ENCODE results near the gene B3GNT7.
"Not testable (repeated sequence)": the region's sequence is repeated elsewhere in the genome, so short reads cannot be mapped to it uniquely, and the experiment has no call there.

B3GNT7 gene

GRCh38 chr2:231395188-231396057 is at the start of gene B3GNT7:
Gene B3GNT7 (plus strand): TSS chr2:231395710. CDS start chr2:231395804, 94 bp downstream.
- DNase-seq, result no peak

GRCh38 chr2:231347081-231347480 is 48.4 kb upstream of the B3GNT7 start:
- no peak for DNase-seq

- DNase-seq, result no peak
Observed at GRCh38 chr2:231347638-231348037, 47.9 kb upstream of the B3GNT7 start.

DNA sequence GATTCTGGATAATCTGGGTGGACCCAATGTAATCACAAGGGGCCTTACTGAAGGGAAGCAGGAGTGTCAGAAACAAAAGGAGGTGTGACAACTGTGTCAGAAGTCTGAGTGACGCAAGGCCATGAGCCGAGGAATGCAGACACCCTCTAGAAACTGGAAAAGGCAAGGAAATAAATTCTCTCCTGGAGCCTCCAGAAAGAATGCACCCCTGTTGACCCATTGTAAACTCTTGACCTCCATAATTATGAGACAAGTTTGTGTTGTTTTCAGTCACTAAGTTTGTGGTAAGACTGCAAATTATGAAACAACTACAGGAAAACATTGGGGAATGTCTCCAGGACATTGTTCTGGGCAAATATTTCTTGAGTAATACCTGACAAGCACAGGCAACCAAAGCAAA is 47.3 kb upstream of the B3GNT7 start:
- DNase-seq, result no peak

DNA sequence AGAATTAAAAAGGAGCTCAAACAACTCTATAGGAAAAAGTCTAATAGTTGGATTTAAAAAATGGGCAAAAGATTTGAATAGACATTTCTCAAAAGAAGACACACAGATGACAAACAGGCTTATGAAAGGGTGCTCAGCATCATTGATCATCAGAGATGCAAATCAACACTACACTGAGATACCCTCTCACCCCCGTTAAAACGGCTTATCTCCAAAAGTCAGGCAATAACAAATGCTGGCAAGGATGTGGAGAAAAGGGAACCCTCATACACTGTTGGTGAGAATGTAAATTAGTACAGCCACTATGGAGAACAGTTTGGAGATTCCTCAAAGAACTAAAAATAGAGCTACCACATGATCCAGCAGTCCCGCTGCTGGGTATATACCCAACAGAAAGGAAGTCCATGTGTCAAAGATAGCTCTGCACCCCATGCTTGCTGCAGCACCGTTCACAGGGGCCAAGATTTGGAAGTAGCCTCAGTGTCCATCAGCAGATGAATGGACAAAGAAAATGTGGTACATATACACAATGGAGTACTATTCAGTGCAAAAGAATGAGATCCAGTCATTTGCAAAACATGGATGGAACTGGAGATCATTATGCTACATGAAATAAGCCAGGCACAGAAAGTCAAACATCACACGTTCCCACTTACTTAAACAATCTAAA is 46.7 kb upstream of the B3GNT7 start:
- DNase-seq, result no peak

DNA sequence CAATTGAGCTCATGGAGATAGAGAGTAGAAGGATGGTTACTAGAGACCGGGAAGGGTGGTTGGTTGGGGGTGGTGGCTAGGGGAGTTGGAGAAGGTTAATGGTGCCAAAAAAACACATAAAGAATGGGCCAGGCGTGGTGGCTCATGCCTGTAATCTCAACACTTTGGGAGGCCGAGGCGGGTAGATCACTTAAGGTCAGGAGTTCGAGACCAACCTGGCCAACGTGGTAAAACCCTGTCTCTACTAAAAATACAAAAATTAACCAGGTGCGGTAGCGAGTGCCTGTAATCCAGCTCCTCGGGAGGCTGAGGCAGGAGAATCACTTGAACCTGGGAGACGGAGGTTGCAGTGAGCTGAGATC is 46.2 kb upstream of the B3GNT7 start:
- not testable (repeated sequence) for DNase-seq

GRCh38 chr2:231351648-231352047 is 43.9 kb upstream of the B3GNT7 start:
- no peak for DNase-seq

GRCh38 chr2:231353469-231353868 is 42.0 kb upstream of the B3GNT7 start:
- DNase-seq, result no peak

- no peak for DNase-seq
Observed at GRCh38 chr2:231355508-231356465, 39.7 kb upstream of the B3GNT7 start.

DNA sequence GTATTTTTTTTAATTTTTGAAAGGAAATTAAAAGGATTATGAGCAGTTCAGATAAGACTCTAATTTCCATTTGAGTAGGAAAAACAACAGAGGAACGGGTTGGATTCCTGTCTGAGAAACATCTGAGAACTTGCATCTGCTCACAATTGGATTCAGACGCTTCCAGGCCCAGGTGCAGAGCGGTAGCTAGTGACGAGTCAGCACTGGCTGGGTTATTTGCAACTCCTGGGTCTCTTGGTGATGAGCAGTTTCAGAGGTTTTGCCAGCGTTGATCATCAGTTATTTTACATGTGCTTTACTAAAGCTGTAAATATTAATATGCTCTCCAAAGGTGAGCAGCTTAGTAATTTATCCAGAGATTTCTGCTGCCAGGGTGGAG is 39.1 kb upstream of the B3GNT7 start:
- no peak for DNase-seq

- DNase-seq, result no peak
Observed at GRCh38 chr2:231357048-231357447, 38.5 kb upstream of the B3GNT7 start.

DNA sequence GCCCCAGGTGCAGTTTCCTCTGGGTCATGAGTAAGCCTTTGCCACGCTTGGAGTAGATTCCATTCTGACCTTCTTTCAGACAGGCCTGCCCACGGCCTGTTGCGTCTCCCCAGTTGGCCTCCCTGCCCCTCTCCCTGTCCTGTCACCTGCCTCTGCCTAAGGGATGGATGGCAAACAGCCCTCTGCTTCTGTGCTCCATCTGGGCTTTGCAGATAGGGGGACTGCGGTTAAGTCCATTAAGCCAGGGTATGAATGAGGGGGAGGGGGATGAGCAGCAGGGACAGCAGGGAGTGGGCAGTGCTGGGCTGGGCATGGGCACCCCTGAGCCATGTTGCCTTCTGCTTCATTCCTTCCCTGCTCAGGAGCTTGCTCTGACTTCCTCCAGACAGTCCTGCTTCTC is 37.6 kb upstream of the B3GNT7 start:
- no peak for DNase-seq

DNA sequence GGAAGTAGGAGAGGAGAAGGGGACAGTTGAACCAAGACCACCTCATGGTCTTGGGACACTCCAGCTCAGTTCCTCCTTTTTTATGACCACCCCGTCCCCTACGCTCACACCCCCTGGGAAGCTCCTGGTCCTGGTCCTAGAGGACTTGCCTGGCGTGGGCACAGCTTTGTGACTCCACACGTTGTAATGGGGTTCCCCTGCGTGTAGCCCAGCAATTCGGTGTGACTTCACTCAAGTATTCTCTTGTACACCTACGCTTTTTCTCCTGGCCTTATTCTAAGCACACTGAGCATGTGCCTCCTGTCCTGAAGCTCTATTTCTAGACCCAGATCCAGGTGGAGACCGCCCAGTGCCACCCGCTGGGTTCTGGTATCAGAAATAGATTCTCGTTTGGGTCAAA is 36.1 kb upstream of the B3GNT7 start:
- no peak for DNase-seq

DNA sequence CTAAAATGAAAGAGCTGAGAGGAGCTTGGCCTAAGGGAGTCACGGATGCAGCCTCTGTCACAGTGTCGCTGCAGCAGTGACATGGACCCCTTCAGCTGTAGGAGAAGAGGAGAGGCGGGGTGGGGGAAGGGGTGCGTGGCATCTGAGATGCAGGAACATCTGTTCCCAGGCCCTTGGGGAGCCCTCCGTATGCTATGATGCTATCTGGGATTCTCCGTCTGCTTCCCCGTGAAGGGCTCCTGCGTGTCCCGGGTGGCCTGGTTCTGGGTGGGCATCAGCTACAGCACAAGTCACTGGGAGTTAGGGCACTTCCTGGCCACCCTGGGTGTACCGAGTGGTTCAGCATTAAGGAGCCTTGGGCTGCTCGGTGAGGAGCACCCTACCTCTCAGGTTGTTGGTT is 35.6 kb upstream of the B3GNT7 start:
- no peak for DNase-seq

- DNase-seq, result no peak
Observed at GRCh38 chr2:231360401-231360800, 35.1 kb upstream of the B3GNT7 start.

- DNase-seq, result no peak
Observed at GRCh38 chr2:231360881-231361371, 34.6 kb upstream of the B3GNT7 start.

DNA sequence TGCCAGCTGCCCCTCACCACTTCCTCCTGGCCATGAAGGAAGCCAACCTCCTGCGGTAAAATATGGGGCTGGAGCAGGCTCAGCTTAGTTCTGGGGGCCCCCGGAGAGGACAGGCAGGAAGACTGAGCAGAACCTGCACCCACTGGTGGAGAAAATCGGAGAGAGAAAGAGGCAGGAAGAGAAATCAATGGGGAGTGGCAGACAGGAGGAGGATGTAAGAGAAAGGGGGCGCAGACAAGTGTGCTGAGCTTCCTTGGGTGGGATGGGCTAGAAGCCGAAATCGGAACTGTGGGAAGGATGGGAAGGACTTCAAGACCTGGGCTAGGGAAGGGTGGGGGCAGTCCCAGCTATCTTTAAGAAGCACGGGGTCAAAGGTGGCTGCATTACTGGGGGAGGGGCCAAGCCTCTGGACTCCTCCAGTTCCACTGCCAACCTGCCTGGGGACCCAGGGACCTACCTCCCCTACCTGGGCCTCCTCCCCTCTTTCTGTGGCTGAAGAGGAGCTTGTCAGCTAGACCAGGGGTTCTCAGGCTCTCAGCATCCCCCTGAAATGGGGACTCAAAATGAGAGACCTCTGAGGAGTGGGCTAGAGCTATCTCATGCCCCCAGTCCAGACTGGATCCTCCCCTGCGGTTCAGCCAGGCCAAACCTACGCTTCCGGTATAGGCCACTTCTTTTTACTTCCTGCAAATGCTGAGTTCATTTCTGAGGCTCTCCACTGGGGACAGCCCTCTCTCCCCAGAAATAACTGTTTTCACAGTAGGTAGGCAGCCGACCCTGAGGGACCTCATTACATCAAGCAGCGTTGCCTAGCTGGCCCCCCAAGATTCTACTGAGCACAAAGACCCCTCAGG is 33.6 kb upstream of the B3GNT7 start:
- no peak for DNase-seq

DNA sequence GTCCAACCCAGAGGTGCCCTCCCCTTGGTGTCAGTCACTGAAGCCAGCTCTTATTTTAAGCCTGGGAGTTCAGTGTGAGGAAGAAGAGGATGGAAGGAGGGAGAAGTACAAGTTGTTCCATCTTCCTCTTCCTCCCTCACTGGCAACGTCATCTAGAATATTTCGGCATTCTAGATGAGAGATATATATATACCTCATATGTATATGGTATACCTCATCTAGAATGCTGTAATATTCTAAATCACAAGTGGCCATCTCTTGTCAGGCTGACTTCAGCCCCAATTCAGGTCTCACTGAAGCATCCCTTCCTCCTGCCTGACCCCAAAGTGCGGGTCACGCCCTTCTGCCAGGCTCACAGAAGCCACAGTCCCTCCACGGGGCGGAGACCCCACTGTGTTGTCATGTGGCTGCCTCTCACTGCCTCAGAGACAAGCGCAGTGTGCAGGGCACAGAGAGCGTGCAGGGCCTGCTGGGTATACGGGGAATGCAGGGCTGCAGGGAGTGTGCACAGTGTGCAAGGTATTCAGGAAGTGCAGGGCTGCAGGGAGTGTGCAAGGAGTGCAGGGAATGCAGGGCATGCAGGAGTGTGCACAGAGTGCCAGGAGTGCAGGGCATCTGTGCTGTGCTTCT is 32.8 kb upstream of the B3GNT7 start:
- no peak for DNase-seq

GRCh38 chr2:231364061-231364460 is 31.4 kb upstream of the B3GNT7 start:
- DNase-seq, result no peak

GRCh38 chr2:231364961-231365810 is 30.3 kb upstream of the B3GNT7 start:
- peak; percentile 28 to 52 for DNase-seq

- no peak for DNase-seq
Observed at GRCh38 chr2:231367178-231367577, 28.3 kb upstream of the B3GNT7 start.

All from NCI-H2081 (cell line).